CD1c-positive myeloid dendritic cell (primary cell): ENCODE measurements around the gene EPHB1.
"Not testable (repeated sequence)": the region's sequence is repeated elsewhere in the genome, so short reads cannot be mapped to it uniquely, and the experiment has no call there.

Experiments used
- DNase-seq: peaks from one replicate; pipeline ENCODE4 v3.0.0-alpha.2; 2016; ENCODE audit errors: extremely low spot score

Gene EPHB1

DNA sequence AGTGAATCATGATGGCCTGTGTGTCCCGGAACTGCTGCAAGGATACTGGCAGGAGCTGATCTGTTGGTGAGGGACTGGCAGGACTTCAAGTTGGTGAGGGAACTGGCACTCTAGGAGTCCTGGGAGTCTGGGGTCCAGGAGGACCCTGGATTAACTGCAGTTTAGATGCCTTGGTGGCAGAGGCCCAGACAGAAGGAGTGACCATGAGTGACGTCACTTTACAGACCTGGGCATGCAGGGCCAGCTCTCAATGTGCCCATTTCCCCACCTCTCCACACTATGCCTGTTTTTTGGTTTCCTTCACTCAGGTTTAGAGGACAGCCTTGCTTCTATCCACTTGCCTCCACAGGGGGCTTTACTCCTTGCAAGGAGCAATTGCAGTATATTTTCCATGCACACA, 154.1 kb downstream of the EPHB1 start:
- no peak for DNase-seq

GRCh38 chr3:134952371-134952770, 157.3 kb downstream of the EPHB1 start:
- DNase-seq = no peak

GRCh38 chr3:134955874-134956273, 160.8 kb downstream of the EPHB1 start:
- no peak for DNase-seq

DNA sequence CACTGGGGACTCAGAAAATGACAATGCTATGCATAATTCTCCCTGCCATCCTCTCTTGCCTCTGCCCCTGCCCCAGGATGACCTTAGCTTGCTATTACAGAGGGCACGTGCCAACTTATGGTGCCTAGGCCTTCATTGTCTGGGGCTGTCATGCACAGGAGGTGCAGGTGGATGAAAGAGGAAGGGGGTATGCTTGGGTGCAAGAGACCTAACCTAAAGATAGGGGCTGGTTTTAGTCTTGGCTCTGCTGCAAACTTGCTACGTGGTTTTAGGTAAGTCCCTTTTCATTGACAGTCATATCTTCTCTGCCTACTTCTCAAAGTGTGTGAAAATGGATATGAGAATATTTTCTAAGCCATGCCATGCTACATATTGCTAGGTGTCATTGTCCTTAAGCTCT, 161.3 kb downstream of the EPHB1 start:
- no peak for DNase-seq

- no peak for DNase-seq
These were observed 161.8 kb downstream of the EPHB1 start for GRCh38 chr3:134956844-134957243.

- DNase-seq = no peak
These were observed 164.5 kb downstream of the EPHB1 start for GRCh38 chr3:134959516-134959915.

- no peak for DNase-seq
These were observed 169.2 kb downstream of the EPHB1 start for GRCh38 chr3:134964226-134964625.

- DNase-seq = no peak
These were observed 170.9 kb downstream of the EPHB1 start for GRCh38 chr3:134965865-134966481.

GRCh38 chr3:134970895-134971294, 175.8 kb downstream of the EPHB1 start:
- no peak for DNase-seq

DNA sequence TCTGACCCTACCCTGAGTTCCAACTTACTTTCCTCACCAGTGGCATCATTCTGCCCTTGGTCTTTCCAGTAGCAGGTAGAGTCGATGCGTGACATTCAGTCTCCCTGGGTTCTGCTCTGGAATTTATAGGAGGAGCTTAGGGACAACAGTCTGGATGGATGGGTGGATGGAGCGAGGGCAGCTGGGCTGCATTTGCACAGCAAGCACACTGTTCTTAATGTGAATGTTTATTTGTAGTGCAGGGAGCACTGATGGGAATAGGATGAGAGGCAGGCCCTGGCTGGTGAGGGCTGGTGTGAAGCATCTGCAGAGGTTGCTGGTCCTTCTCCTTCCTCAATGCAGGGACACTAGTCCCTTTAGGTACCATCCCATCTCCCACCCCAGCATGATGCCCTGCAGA, 176.2 kb downstream of the EPHB1 start:
- DNase-seq = no peak

DNA sequence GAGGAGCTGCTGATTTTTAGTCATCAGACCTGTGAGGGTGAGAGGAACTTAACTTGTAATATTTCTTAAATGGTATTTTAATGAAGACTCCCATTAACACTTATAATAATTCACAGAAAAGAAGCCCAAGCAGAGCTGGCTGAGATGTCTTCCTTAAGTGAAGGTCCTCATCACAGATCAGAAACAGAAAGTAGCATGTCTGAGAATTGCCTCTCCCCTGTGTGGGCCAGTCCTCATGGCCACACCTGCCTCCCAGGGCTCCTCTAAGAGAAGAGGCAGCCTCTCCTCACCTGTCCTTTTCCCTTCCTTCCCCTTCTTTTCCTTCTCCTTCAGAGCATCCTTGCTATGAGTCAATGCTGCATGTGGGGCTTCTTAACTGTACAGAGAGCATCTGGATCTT, 176.8 kb downstream of the EPHB1 start:
- DNase-seq = not testable (repeated sequence)

- no peak for DNase-seq
These were observed 177.9 kb downstream of the EPHB1 start for GRCh38 chr3:134972836-134973455.

GRCh38 chr3:134974624-134975023, 179.6 kb downstream of the EPHB1 start:
- no peak for DNase-seq

GRCh38 chr3:134976948-134977347, 181.9 kb downstream of the EPHB1 start:
- DNase-seq = no peak

DNA sequence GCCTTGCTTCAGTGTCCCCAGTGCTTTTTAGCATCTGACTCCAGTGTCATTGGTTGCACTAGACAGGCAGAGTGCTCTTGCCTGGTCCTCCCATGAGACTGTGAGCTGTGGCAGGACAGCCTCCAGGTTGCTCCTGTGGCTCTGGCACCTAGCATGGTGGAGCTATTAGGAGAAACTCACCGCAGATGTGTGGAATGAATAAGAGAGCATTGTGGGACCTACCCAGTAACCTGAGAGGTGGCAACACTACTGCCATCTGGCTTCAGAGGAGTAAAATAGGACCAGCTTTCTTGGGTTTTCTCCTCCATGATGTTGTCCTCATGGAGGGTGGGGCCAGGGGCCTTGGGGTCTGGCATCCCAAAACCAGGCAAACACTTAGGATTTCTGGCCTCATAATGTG, 183.6 kb downstream of the EPHB1 start:
- DNase-seq = no peak

GRCh38 chr3:134985864-134986715, 191.0 kb downstream of the EPHB1 start:
- no peak for DNase-seq

- DNase-seq = no peak
These were observed 193.6 kb downstream of the EPHB1 start for GRCh38 chr3:134988666-134989065.

DNA sequence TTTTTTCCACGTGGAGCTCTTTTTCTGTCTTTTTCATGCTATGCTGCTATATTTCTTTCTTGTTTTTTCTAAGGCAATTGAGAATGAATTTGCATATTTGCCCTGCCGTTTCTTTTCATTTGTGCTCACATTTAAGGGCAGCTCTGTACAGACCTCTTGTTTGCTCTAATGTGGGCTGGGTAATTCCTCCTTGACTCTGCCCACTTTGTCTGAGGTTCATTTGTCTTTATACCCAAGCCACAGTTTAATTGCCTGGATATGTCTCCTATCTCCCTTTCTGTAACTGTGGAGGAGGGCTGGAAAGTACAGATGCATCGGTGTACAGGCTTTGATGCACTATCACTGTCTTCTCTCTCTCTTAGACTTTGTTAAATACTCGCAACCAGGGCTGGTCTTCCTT, 195.9 kb downstream of the EPHB1 start:
- no peak for DNase-seq

DNA sequence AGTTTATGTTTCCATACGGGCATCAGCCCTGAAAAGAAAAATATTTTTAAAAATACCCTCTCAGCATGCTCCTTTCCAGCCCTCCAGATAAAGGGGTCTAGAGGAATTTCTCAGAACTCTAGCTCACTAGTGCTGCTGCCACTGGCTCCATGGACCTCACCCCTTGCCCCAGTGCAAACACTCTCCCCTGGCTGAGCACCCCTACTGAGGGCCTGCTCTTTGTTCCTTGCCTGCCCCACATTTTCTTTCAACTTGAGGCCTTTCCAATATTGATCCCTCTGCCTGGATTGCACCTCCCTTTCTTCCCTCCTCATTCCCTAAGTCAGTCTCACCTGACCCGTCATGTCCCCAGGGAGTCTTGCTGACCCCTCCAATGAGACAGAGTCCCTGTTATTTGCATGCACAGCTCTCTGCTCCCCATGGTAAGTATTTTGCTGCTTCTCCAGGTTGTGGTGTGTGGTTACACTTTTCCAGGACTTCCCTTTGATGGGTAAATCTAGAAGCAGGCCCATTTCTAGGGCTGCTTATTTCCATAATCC, 196.5 kb downstream of the EPHB1 start:
- DNase-seq = no peak

- DNase-seq = peak; percentile 24
These were observed 197.1 kb downstream of the EPHB1 start for GRCh38 chr3:134992180-134992579.

DNA sequence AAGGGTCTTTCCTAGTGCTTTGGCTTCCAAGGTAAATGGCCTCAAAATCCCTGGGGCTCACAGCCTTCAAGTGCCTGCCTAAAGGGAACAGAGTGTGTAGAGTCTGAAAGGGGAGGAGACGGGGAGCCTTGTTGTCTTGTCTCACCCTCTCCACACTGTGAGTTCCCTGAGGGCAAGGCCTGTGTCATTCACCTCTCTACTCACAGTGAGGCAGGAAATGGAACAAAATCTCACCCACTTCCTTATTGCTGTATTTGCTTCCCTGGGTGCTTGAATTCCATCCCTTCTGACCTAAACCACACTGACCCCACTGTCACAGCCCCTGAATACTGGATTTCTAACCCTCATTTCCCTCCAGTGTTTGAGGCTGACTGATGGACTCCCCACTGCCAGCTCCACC, 197.5 kb downstream of the EPHB1 start:
- DNase-seq = peak; percentile 5

- no peak for DNase-seq
These were observed 198.0 kb downstream of the EPHB1 start for GRCh38 chr3:134993011-134993410.

DNA sequence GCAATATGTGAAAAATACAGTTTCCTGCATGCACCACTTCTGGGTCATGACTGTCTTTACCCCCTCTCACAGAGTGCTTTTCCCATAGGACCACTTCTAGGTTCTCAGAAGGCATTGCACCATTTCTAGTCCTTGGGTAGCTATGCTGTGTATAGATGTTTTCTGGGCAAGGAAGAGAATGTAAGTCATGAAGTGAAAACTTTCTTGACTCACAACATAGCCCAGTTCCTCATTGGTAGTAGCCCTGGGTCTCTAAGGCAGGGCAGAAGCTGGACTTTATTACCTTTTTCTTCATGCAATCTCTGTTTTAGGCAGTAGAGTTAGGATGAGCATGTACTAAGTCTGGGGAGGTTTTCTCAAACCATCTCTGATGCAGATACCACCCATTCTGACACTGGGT, 203.1 kb downstream of the EPHB1 start:
- DNase-seq = no peak
